Ramos (cell line): ENCODE data around the gene C9orf72.
"Not testable (repeated sequence)": the region's sequence is repeated elsewhere in the genome, so short reads cannot be mapped to it uniquely, and the experiment has no call there.

Source experiments
- in situ Hi-C: fragments of 300-500 bp; cut with MboI; formaldehyde crosslinking; loops from one replicate; pipeline ENCODE4 v1.14.3; 2022; ENCODE audit warnings: low sequenced_read_pairs; ENCODE audit not compliant: unreplicated experiment

C9orf72 gene

GRCh38 chr9:27520986-27521385, 52.3 kb downstream of the C9orf72 start:
- in situ Hi-C loops: loop anchor here (10.0 kb wide), 1 partner anchor 186 kb away; no protein-coding TSS in a partner anchor

GRCh38 chr9:27519466-27520465, 53.5 kb downstream of the C9orf72 start:
- in situ Hi-C loops: loop anchor here (10.0 kb wide), 1 partner anchor 185 kb away; no protein-coding TSS in a partner anchor

GRCh38 chr9:27518809-27519208, 54.5 kb downstream of the C9orf72 start:
- in situ Hi-C loops: no loop called here

- in situ Hi-C loops: no loop called here
Measured at GRCh38 chr9:27518006-27518405, 55.3 kb downstream of the C9orf72 start.

- in situ Hi-C loops: no loop called here
Measured at GRCh38 chr9:27514551-27514950, 58.7 kb downstream of the C9orf72 start.

GRCh38 chr9:27511771-27512170, 61.5 kb downstream of the C9orf72 start:
- in situ Hi-C loops: no loop called here

GRCh38 chr9:27510780-27511179, 62.5 kb downstream of the C9orf72 start:
- in situ Hi-C loops: no loop called here

- in situ Hi-C loops: no loop called here
Measured at GRCh38 chr9:27506981-27507380, 66.3 kb downstream of the C9orf72 start.

- in situ Hi-C loops: no loop called here
Measured at GRCh38 chr9:27505744-27506161, 67.5 kb downstream of the C9orf72 start.

GRCh38 chr9:27504259-27504658, 69.0 kb downstream of the C9orf72 start:
- in situ Hi-C loops: no loop called here

GRCh38 chr9:27503623-27504022, 69.7 kb downstream of the C9orf72 start:
- in situ Hi-C loops: no loop called here

GRCh38 chr9:27500902-27501301, 72.4 kb downstream of the C9orf72 start:
- in situ Hi-C loops: not testable (repeated sequence)

GRCh38 chr9:27499451-27499850, 73.8 kb downstream of the C9orf72 start:
- in situ Hi-C loops: no loop called here

- in situ Hi-C loops: no loop called here
Measured at GRCh38 chr9:27497883-27498417, 75.3 kb downstream of the C9orf72 start.
